ENCODE data around the gene PIP5K1A. TPM values are rescaled to one million over a fixed set of nuclear protein-coding genes. Genes with fewer than 3 reads are reported as not detected.
A peak's percentile ranks its signal among the peaks of the same experiment; 100 is the strongest.
"Not testable (repeated sequence)": the region's sequence is repeated elsewhere in the genome, so short reads cannot be mapped to it uniquely, and the experiment has no call there.

The PIP5K1A gene
- total and polyA plus RNA-seq, 2 experiments from 2014 or later: 17.3 to 45.7 TPM

DNA sequence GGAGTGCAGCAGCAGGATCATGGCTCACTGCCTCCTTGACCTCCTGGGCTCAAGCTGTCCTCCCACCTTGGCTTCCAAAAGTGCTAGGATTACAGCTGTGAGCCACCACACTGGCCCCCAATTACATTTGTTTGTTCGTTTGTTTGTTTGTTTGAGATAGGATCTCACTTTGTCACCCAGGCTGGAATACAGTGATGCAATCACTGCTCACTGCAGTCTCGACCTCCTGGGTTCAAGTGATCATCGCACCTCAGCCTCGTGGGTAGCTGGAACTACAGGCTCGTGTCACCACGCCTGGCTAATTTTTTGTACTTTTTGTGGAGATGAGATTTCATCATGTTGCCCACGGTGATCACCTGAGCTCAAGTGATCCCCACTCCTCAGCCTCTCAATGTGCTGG, 6.3 kb upstream of the PIP5K1A start:
- Histone ChIP-seq H3K36me3 (replicated peaks; ENCODE audit: insufficient read depth, low read depth) (no peaks in the 10 kb centered on the region), H3K9me3 (ENCODE audit: low read depth) (no peaks in the 10 kb centered on the region), H3K4me3 (no peak overlapping the region), H3K27me3 (no peaks in the 10 kb centered on the region), H3K4me1 (ENCODE audit: insufficient read depth) (peaks cover 11% of the 10 kb centered on the region), H3K9me2 (replicated peaks; ENCODE audit: insufficient read depth) (no peaks in the 10 kb centered on the region), H3K79me2 (peaks cover 24% of the 10 kb centered on the region), H3K27ac (no peak overlapping the region), H4K20me1 (ENCODE audit: insufficient read depth, poor library complexity, severe bottlenecking) (no peaks in the 10 kb centered on the region), H3K4me2 (no peak overlapping the region), H2AFZ (no peak overlapping the region)
- TF ChIP-seq EZH2 (IDR thresholded peaks at IDR 0.05; ENCODE audit: borderline replicate concordance): no peak
- TF ChIP-seq EZH2phosphoT487 (IDR thresholded peaks at IDR 0.05; ENCODE audit: low read depth, severe bottlenecking, unreplicated experiment): no peak
- no peak for DNase-seq (ENCODE audit: low spot score)
- 74% methylated on average over 7 of the region's 7 CpGs for WGBS (ENCODE audit: low lambda C conversion rate, missing lambda C conversion rate)

DNA sequence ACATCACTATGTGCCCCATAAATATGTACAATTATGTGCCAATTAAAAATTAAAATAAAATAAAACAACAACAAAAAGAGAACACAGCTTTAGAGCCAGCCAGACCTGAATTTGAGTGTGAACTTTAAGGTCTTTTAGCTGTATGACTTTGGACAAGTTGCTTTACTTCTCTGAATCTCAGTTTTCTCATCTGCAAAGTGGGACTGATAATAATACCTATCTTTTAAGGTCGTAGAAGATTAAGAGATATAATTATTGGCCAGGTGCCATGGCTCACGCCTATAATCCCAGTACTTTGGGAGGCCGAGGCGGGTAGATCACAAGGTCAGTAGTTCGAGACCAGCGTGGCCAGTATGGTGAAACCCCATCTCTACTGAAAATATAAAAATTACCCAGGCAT, 5.0 kb upstream of the PIP5K1A start:
- Histone ChIP-seq H3K4me1 (ENCODE audit: insufficient read depth) (peaks cover 10% of the 10 kb centered on the region), H3K79me2 (peaks cover 12% of the 10 kb centered on the region), H2AFZ (no peak overlapping the region), H3K4me2 (no peak overlapping the region), H3K36me3 (replicated peaks; ENCODE audit: insufficient read depth, low read depth) (no peaks in the 10 kb centered on the region), H3K27me3 (no peaks in the 10 kb centered on the region), H4K20me1 (ENCODE audit: insufficient read depth, poor library complexity, severe bottlenecking) (no peaks in the 10 kb centered on the region), H3K9me3 (ENCODE audit: low read depth) (no peaks in the 10 kb centered on the region), H3K9me2 (replicated peaks; ENCODE audit: insufficient read depth) (no peaks in the 10 kb centered on the region), H3K27ac (no peak overlapping the region), H3K4me3 (no peak overlapping the region)
- no peak for DNase-seq (ENCODE audit: low spot score)
- 85% methylated on average over 6 of the region's 6 CpGs for WGBS (ENCODE audit: low lambda C conversion rate, missing lambda C conversion rate)
- TF ChIP-seq EZH2phosphoT487 (IDR thresholded peaks at IDR 0.05; ENCODE audit: low read depth, severe bottlenecking, unreplicated experiment): no peak
- TF ChIP-seq, protein P1, sequence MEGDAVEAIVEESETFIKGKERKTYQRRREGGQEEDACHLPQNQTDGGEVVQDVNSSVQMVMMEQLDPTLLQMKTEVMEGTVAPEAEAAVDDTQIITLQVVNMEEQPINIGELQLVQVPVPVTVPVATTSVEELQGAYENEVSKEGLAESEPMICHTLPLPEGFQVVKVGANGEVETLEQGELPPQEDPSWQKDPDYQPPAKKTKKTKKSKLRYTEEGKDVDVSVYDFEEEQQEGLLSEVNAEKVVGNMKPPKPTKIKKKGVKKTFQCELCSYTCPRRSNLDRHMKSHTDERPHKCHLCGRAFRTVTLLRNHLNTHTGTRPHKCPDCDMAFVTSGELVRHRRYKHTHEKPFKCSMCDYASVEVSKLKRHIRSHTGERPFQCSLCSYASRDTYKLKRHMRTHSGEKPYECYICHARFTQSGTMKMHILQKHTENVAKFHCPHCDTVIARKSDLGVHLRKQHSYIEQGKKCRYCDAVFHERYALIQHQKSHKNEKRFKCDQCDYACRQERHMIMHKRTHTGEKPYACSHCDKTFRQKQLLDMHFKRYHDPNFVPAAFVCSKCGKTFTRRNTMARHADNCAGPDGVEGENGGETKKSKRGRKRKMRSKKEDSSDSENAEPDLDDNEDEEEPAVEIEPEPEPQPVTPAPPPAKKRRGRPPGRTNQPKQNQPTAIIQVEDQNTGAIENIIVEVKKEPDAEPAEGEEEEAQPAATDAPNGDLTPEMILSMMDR (IDR thresholded peaks at IDR 0.05; ENCODE audit: poor library complexity): no peak
- TF ChIP-seq EZH2 (IDR thresholded peaks at IDR 0.05; ENCODE audit: borderline replicate concordance): no peak

DNA sequence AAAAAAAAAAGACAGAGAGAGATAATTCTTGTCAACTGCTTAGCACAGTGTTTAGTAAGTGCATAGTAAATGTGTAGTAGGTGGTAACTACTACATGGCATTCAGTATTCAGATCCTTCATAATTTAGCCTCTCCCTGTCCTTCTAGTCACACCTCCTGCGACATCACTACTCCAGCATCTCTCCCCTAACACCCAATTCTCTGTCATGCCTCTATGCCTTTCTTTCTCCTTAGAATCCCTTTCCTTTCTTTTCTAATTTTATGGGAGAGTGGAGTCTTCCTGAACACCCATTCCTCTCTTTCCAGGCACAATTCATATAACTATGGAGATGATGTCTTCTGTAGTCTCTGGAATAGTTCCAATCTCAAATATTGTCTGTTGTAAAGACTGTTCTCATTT, 4.5 kb upstream of the PIP5K1A start:
- Histone ChIP-seq H3K9me2 (replicated peaks; ENCODE audit: insufficient read depth) (no peaks in the 10 kb centered on the region), H3K27me3 (no peaks in the 10 kb centered on the region), H3K9me3 (ENCODE audit: low read depth) (no peaks in the 10 kb centered on the region), H2AFZ (no peak overlapping the region), H3K79me2 (peaks cover 6% of the 10 kb centered on the region), H3K4me2 (no peak overlapping the region), H3K4me1 (ENCODE audit: insufficient read depth) (peaks cover 5% of the 10 kb centered on the region), H3K4me3 (no peak overlapping the region), H4K20me1 (ENCODE audit: insufficient read depth, poor library complexity, severe bottlenecking) (no peaks in the 10 kb centered on the region), H3K27ac (no peak overlapping the region), H3K36me3 (replicated peaks; ENCODE audit: insufficient read depth, low read depth) (no peaks in the 10 kb centered on the region)
- WGBS (ENCODE audit: low lambda C conversion rate, missing lambda C conversion rate): 89% methylated on average over 1 of the region's 1 CpG
- DNase-seq (ENCODE audit: low spot score): no peak
- TF ChIP-seq, protein P1 (IDR thresholded peaks at IDR 0.05; ENCODE audit: poor library complexity): no peak
- TF ChIP-seq EZH2phosphoT487 (IDR thresholded peaks at IDR 0.05; ENCODE audit: low read depth, severe bottlenecking, unreplicated experiment) (no peak), EZH2 (IDR thresholded peaks at IDR 0.05; ENCODE audit: borderline replicate concordance) (no peak)

DNA sequence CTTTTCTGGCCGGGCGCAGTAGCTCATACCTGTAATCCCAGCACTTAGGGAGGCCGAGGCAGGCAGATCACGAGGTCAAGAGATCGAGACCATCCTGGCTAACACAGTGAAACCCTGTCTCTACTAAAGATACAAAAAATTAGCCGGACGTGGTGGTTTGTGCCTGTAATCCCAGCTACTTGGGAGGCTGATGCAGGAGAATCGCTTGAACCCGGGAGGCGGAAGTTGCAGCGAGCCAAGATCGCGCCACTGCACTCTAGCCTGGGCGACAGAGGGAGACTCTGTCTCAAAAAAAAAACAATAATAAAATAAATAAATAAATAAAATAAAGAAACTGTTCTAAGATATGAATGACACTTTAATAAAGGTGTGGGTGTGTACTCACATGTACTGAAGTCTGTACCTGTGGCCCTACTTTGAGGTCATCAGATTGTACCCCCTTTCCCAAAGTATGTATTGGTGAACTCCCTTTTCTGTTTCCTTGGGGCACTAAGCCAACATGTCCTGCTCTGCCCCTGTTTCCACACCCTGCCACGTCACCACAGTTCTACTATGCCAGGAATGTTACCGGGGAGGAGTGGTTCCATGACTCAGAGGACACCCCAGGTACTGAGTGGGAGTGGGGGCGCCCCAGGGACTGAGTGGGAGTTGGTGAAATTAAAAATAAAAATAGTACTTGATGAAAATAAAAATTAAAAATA, 3.3 kb upstream of the PIP5K1A start:
- not testable (repeated sequence) for H4K20me1 ChIP-seq (ENCODE audit: insufficient read depth, poor library complexity, severe bottlenecking); H2AFZ ChIP-seq; H3K4me1 ChIP-seq (ENCODE audit: insufficient read depth); H3K27me3 ChIP-seq; H3K9me3 ChIP-seq (ENCODE audit: low read depth); H3K9me2 ChIP-seq (replicated peaks; ENCODE audit: insufficient read depth); H3K4me3 ChIP-seq; H3K36me3 ChIP-seq (replicated peaks; ENCODE audit: insufficient read depth, low read depth)
- Histone ChIP-seq H3K79me2 (peaks cover 12% of the 10 kb centered on the region), H3K4me2 (peak overlapping the region; percentile 10), H3K27ac (peak overlapping the region; percentile 39)
- WGBS (ENCODE audit: low lambda C conversion rate, missing lambda C conversion rate): 85% methylated on average over 17 of the region's 17 CpGs
- DNase-seq (ENCODE audit: low spot score): peak; percentile 70
